A673 (cell line): ENCODE results near the gene DCLK1.

Source experiments
- EZH2 ChIP-seq: fragments of 200-600 bp; sonication (generic); IDR thresholded peaks from 2 replicates; pipeline ENCODE4 v1.6.1; 2017; ENCODE audit warnings: borderline replicate concordance, low read depth, mild to moderate bottlenecking, mixed read lengths, antibody characterized with exemption, low read length; ENCODE audit not compliant: poor library complexity, severe bottlenecking
- TF ChIP-seq, protein P1 (sequence below): fragments of 300-800, 200-600 bp; sonication (generic); conservative IDR thresholded peaks from 2 replicates; pipeline ENCODE4 v1.5.1; 2017; ENCODE audit warnings: low read depth, mild to moderate bottlenecking, antibody characterized with exemption, low read length, moderate library complexity, mixed read lengths

DNA sequence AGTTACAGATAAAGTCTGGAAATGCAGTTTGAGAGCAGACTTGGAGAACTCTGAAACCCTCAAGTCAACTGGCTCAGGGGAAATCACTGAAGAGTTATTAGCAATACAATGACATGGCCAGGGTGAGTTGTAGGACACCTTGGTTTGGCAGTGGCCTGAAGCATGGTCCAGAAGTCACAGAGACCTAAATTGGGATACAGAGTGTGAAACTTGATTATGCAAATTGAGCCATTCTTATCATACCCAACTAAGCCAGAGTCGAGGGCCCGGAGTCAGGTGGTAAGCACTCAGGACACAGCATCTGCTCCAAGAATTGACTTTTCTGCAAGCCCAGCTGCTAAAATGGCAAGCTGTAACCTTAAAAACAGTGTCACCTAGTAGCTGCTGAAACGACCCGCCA is 224.5 kb downstream of the DCLK1 start:
- TF ChIP-seq, protein P1, sequence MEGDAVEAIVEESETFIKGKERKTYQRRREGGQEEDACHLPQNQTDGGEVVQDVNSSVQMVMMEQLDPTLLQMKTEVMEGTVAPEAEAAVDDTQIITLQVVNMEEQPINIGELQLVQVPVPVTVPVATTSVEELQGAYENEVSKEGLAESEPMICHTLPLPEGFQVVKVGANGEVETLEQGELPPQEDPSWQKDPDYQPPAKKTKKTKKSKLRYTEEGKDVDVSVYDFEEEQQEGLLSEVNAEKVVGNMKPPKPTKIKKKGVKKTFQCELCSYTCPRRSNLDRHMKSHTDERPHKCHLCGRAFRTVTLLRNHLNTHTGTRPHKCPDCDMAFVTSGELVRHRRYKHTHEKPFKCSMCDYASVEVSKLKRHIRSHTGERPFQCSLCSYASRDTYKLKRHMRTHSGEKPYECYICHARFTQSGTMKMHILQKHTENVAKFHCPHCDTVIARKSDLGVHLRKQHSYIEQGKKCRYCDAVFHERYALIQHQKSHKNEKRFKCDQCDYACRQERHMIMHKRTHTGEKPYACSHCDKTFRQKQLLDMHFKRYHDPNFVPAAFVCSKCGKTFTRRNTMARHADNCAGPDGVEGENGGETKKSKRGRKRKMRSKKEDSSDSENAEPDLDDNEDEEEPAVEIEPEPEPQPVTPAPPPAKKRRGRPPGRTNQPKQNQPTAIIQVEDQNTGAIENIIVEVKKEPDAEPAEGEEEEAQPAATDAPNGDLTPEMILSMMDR: no peak
- TF ChIP-seq EZH2: no peak
